ENCODE results near the gene LBX2.

Gene LBX2

DNA sequence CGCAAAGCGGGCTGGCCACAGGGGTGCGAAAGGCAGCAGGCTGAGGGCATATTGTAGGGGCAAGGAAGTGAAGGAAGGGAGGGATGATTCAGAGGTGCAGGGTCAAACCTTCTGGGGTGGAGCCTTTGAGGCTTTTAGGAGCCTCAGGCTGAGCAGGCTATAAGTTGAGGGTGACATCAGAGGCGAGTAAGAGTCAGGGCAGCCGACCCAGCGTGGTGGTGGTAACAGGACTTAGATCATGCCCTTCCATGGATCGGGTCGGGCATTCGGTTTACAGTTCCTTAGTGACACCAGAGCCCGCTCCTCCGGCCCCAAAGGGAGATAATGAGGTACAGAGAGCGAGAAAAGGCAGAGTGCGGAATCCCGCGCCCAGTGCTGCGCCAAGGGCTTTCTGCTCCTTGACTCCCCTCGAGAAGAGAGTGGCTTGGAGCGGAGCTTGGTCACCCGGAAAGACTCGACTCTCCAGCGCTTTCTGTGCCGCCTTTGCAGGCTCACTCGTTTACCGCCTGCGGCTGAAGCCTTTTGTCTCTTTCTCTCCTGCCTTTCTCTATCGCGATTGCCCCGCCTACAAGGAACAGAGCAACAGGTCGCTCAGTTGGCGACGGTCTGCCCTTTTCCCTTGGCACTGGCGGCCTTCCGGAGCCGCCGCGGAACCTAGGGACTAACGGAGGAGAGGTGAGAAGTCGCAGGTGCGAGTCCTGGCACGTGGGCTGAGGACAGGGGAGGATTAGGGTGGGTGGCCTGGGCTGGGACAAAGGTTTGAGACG lies 720 bp downstream of the LBX2 start:
- no peak for DNase-seq (ENCODE audit: extremely low read depth, low read depth)
- peak overlapping the region; percentile 36 for H3K4me3 ChIP-seq (replicated peaks; ENCODE audit: low read depth, low read length)
- TF ChIP-seq CTCF (IDR thresholded peaks at IDR 0.05; ENCODE audit: low read depth, low read length, missing control alignments), result no peak

DNA sequence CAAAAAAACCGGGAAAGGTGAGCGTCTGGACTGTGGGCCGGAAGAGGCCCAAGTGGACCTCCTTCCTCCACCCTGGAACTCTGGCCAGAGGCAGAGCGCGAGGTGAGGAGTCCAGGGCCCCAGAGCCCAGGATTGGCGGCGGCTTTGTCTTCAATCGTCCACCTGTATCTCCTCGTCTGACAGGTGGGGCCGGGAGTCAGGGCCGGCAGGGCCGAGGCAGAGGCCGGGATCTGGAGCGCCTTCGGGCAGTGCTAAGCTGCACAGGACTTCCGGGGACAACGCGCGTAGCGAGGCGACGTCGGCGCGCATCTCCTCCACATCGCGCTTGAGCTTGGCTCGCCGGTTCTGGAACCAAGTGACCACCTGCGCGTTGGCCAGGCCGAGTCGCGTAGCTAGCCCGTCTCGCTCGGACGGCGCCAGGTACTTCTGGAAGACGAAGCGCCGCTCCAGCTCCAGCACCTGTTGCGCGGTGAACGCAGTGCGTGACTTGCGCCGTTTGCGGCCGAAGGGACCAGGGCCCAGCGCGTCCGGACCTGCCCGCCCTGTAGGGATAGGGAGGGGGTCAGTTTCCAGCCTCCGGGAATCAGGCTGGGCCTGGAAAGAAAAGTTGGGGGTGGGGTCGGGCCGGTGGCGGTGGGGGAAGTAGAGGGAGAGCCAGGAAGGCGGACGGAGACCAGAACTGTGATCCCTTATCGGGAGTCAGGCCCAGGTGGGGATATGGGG lies 1.5 kb downstream of the LBX2 start:
- peak overlapping the region; percentile 36 for H3K4me3 ChIP-seq (replicated peaks; ENCODE audit: low read depth, low read length)
- no peak for DNase-seq (ENCODE audit: extremely low read depth, low read depth)
- no peak for TF ChIP-seq CTCF (IDR thresholded peaks at IDR 0.05; ENCODE audit: low read depth, low read length, missing control alignments)

DNA sequence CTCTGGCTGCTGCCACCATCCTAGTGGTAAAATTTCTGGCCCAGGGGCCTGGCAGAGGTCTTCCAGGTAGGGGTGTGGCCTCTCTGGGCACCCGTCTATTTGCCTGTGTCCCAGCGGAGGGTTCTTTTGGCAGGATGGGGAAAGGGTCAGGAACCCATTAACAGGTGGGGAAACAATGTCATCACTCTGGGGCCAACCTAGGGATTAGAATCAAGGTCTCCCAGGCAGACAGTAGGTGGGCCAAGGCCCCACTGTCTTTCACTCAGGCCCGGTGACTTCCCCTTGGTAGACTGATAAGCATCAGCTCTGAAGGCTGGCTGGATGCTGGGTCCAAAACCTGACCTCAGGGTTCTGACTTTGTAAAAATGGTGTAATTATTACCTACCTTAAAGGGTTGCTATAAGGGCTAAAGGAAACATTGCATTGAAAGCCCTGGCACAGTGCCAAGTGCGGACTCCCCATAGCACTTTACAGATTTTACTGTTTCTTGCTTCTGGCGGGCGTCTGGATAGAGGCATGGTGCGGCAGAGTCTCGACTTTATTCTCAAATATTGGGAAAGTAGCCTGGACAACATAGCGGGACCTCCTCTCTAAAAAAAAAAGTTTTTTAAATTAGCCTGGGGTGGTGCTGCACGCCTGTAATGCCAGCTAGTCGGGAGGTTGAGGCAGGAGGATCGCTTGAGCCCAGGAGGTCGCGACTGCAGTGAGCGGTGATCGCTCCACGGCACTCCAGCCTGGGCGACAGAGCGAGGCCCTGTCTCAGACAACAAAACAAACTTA lies 2.2 kb downstream of the LBX2 start:
- no peak for TF ChIP-seq CTCF (IDR thresholded peaks at IDR 0.05; ENCODE audit: low read depth, low read length, missing control alignments)
- no peak for DNase-seq (ENCODE audit: extremely low read depth, low read depth)
- H3K4me3 ChIP-seq (replicated peaks; ENCODE audit: low read depth, low read length), result no peak overlapping the region

- TF ChIP-seq CTCF (IDR thresholded peaks at IDR 0.05; ENCODE audit: low read depth, low read length, missing control alignments), result no peak
- DNase-seq (ENCODE audit: extremely low read depth, low read depth), result no peak
- H3K4me3 ChIP-seq (replicated peaks; ENCODE audit: low read depth, low read length), result no peak overlapping the region
These were observed 4.0 kb downstream of the LBX2 start for GRCh38 chr2:74495440-74495839.

GRCh38 chr2:74493546-74493945 lies 5.9 kb downstream of the LBX2 start:
- no peak overlapping the region for H3K4me3 ChIP-seq (replicated peaks; ENCODE audit: low read depth, low read length)
- TF ChIP-seq CTCF (IDR thresholded peaks at IDR 0.05; ENCODE audit: low read depth, low read length, missing control alignments), result no peak
- no peak for DNase-seq (ENCODE audit: extremely low read depth, low read depth)

- no peak for DNase-seq (ENCODE audit: extremely low read depth, low read depth)
These were observed 7.5 kb downstream of the LBX2 start for GRCh38 chr2:74491648-74492544.

More at GRCh38 chr2:74491648-74492544, 7.5 kb downstream of the LBX2 start:
- TF ChIP-seq CTCF (IDR thresholded peaks at IDR 0.05; ENCODE audit: low read depth, low read length, missing control alignments), result no peak
- no peak overlapping the region for H3K4me3 ChIP-seq (replicated peaks; ENCODE audit: low read depth, low read length)
